HG02763 (cell line): ENCODE data around the gene ZNF23.
"Not testable (repeated sequence)": the region's sequence is repeated elsewhere in the genome, so short reads cannot be mapped to it uniquely, and the experiment has no call there.

Source experiments
- ATAC-seq: cut with Tn5 transposase; IDR thresholded peaks from one replicate; pipeline ENCODE4 v1.9.1; 2021; ENCODE audit warnings: mild to moderate bottlenecking, moderate library complexity; ENCODE audit not compliant: unreplicated experiment

ZNF23 gene

GRCh38 chr16:71461686-71462648 is at the start of gene ZNF23:
Gene ZNF23, minus strand, starts transcription at chr16:71462247. Its CDS starts 5,451 bp downstream, at chr16:71456796.
- ATAC-seq = peak; percentile 98

GRCh38 chr16:71507061-71507460 is 45.0 kb upstream of the ZNF23 start:
- ATAC-seq = no peak

GRCh38 chr16:71504901-71505300 is 42.9 kb upstream of the ZNF23 start:
- ATAC-seq = no peak

GRCh38 chr16:71504051-71504450 is 42.0 kb upstream of the ZNF23 start:
- ATAC-seq = not testable (repeated sequence)

- ATAC-seq = no peak
Measured at GRCh38 chr16:71501547-71501946, 39.5 kb upstream of the ZNF23 start.

- no peak for ATAC-seq
Measured at GRCh38 chr16:71500964-71501363, 38.9 kb upstream of the ZNF23 start.

- ATAC-seq = no peak
Measured at GRCh38 chr16:71499775-71500364, 37.8 kb upstream of the ZNF23 start.

- ATAC-seq = no peak
Measured at GRCh38 chr16:71498031-71498430, 36.0 kb upstream of the ZNF23 start.

GRCh38 chr16:71493213-71493612 is 31.2 kb upstream of the ZNF23 start:
- ATAC-seq = no peak

- ATAC-seq = no peak
Measured at GRCh38 chr16:71492786-71493185, 30.7 kb upstream of the ZNF23 start.

- no peak for ATAC-seq
Measured at GRCh38 chr16:71491054-71491453, 29.0 kb upstream of the ZNF23 start.

- no peak for ATAC-seq
Measured at GRCh38 chr16:71490361-71490760, 28.3 kb upstream of the ZNF23 start.

- no peak for ATAC-seq
Measured at GRCh38 chr16:71489122-71489521, 27.1 kb upstream of the ZNF23 start, which contains the start of gene ZNF19. Gene ZNF19, minus strand, starts transcription at chr16:71489324. Its CDS starts 7,210 bp downstream, at chr16:71482114.

GRCh38 chr16:71484006-71484893 is 22.2 kb upstream of the ZNF23 start:
- ATAC-seq = peak; percentile 87

- no peak for ATAC-seq
Measured at GRCh38 chr16:71482569-71482968, 20.5 kb upstream of the ZNF23 start.

- ATAC-seq = no peak
Measured at GRCh38 chr16:71480956-71481355, 18.9 kb upstream of the ZNF23 start.

GRCh38 chr16:71479420-71479819 is 17.4 kb upstream of the ZNF23 start:
- ATAC-seq = no peak

GRCh38 chr16:71476457-71477124 is 14.5 kb upstream of the ZNF23 start:
- ATAC-seq = no peak

- ATAC-seq = no peak
Measured at GRCh38 chr16:71474864-71475263, 12.8 kb upstream of the ZNF23 start.

- no peak for ATAC-seq
Measured at GRCh38 chr16:71473891-71474290, 11.8 kb upstream of the ZNF23 start.
